ENCODE measurements around the gene ZFYVE21. TPM values are rescaled to one million over a fixed set of nuclear protein-coding genes. Genes with fewer than 3 reads are reported as not detected.
A peak's percentile ranks its signal among the peaks of the same experiment; 100 is the strongest.

ZFYVE21 gene
- total RNA-seq, 1 donor from 2014 or later = 76.1 TPM

DNA sequence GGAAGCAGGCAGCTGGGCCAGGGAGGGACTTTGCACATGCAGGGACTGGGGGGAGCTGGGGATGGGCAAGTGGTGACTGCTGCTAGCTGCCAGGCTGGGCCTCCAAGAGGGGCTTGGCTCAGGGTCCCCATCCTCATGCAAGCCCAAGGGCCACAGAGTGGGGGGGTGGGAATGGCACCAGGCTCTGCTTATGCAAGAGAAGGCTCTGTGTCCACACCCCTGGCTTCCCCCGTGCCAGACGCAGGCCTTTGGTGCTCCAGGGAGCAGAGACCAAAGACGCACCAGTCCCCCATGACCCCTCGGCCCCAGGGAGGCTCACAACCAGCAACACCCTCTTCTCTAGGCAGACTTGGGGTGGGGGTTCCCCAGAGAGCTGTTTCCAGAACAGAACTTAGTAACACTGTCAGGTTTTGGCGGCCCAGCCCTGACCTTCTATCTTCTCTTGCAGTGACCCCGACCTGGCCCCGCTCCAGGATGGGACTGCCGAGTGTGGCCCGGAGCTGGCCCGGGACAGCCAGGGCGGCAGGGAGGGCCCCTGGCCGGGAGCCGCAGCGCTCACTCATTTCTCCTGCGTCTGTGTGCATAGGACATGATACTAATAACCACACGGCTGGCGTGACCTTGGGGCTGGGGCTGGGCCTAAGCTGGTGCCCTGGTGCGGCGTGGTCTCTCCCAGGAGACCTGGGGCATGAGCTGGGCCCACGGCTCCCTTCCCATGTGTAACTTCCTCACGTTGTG, 14.7 kb upstream of the ZFYVE21 start:
- Histone ChIP-seq H3K4me3 (ENCODE audit: low read depth, low read length) (no peak overlapping the region), H3K27me3 (ENCODE audit: control insufficient read depth, insufficient read depth, low read length) (no peaks in the 10 kb centered on the region), H3K36me3 (ENCODE audit: control insufficient read depth, insufficient read depth, low read length) (peaks cover 27% of the 10 kb centered on the region)
- TF ChIP-seq, protein P1, sequence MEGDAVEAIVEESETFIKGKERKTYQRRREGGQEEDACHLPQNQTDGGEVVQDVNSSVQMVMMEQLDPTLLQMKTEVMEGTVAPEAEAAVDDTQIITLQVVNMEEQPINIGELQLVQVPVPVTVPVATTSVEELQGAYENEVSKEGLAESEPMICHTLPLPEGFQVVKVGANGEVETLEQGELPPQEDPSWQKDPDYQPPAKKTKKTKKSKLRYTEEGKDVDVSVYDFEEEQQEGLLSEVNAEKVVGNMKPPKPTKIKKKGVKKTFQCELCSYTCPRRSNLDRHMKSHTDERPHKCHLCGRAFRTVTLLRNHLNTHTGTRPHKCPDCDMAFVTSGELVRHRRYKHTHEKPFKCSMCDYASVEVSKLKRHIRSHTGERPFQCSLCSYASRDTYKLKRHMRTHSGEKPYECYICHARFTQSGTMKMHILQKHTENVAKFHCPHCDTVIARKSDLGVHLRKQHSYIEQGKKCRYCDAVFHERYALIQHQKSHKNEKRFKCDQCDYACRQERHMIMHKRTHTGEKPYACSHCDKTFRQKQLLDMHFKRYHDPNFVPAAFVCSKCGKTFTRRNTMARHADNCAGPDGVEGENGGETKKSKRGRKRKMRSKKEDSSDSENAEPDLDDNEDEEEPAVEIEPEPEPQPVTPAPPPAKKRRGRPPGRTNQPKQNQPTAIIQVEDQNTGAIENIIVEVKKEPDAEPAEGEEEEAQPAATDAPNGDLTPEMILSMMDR (IDR thresholded peaks at IDR 0.05; ENCODE audit: insufficient read depth, low read length, severe bottlenecking) = no peak
- no peak for FAIRE-seq
- DNase-seq (ENCODE audit: low read depth) = no peak

DNA sequence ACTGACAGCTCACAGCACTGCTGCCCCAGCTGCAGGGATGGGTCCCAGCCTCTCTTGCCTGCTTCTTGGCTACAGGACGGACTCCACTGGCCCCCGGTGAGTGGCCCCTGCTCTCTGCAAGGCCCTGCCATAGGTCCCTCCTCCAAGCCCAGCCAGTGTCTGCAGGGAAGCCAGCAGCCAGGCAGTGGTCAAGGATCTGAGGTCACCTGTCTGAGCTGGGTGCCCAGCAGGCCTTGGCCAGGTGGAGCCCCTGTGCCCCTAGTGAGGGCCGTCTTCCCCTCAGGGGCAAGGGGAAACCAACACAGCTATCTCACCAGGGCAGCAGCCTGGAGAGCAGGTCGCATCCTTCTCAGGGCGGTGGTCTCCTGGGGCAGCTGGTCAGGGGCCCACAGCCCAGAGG, 13.5 kb upstream of the ZFYVE21 start:
- no peak for FAIRE-seq

GRCh38 chr14:103702497-103703432, 12.8 kb upstream of the ZFYVE21 start:
- H3K4me3 ChIP-seq (ENCODE audit: low read depth, low read length) = no peak overlapping the region
- DNase-seq (ENCODE audit: low read depth) (no peak), FAIRE-seq (no peak)
- TF ChIP-seq, protein P1 (IDR thresholded peaks at IDR 0.05; ENCODE audit: insufficient read depth, low read length, severe bottlenecking) = no peak
- H3K36me3 ChIP-seq (ENCODE audit: control insufficient read depth, insufficient read depth, low read length) = peaks cover 29% of the 10 kb centered on the region
- H3K27me3 ChIP-seq (ENCODE audit: control insufficient read depth, insufficient read depth, low read length) = no peaks in the 10 kb centered on the region

More for the DNA sequence above, 13.5 kb upstream of the ZFYVE21 start:
- no peaks in the 10 kb centered on the region for H3K27me3 ChIP-seq (ENCODE audit: control insufficient read depth, insufficient read depth, low read length)
- DNase-seq (ENCODE audit: low read depth) = no peak
- no peak overlapping the region for H3K4me3 ChIP-seq (ENCODE audit: low read depth, low read length)
- peaks cover 28% of the 10 kb centered on the region for H3K36me3 ChIP-seq (ENCODE audit: control insufficient read depth, insufficient read depth, low read length)
- TF ChIP-seq, protein P1 (IDR thresholded peaks at IDR 0.05; ENCODE audit: insufficient read depth, low read length, severe bottlenecking) = no peak

- H3K27me3 ChIP-seq (ENCODE audit: control insufficient read depth, insufficient read depth, low read length) = no peaks in the 10 kb centered on the region
- no peak for DNase-seq (ENCODE audit: low read depth)
- H3K4me3 ChIP-seq (ENCODE audit: low read depth, low read length) = no peak overlapping the region
- FAIRE-seq = peak; percentile 93
- peaks cover 31% of the 10 kb centered on the region for H3K36me3 ChIP-seq (ENCODE audit: control insufficient read depth, insufficient read depth, low read length)
- TF ChIP-seq, protein P1 (IDR thresholded peaks at IDR 0.05; ENCODE audit: insufficient read depth, low read length, severe bottlenecking) = no peak
Measured at GRCh38 chr14:103703433-103704385, 11.9 kb upstream of the ZFYVE21 start.

DNA sequence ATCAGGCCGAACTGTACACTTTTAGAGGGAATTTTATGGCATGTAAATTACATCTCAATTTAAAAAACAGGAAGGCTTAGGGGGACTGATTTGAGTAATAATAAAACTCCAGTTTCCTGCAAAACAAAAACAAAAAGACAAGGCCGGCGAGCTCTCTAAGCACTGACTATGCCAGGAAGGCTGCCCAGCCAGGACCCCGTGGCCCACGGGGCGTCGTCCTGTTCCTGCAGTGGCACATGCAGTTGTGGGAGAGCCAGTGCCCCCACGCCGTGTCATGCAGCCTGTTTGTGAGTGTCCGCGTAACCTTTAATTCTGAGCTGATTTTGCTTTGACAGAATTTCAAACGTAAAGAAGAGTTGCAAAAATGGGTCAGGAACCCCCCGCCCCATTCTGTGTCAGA, 10.9 kb upstream of the ZFYVE21 start:
- DNase-seq (ENCODE audit: low read depth) = no peak
- TF ChIP-seq, protein P1 (IDR thresholded peaks at IDR 0.05; ENCODE audit: insufficient read depth, low read length, severe bottlenecking) = no peak
- Histone ChIP-seq H3K36me3 (ENCODE audit: control insufficient read depth, insufficient read depth, low read length) (peaks cover 25% of the 10 kb centered on the region), H3K27me3 (ENCODE audit: control insufficient read depth, insufficient read depth, low read length) (no peaks in the 10 kb centered on the region), H3K4me3 (ENCODE audit: low read depth, low read length) (no peak overlapping the region)
- FAIRE-seq = no peak
